ENCODE data around the gene PUM1. TPM values are rescaled to one million over a fixed set of nuclear protein-coding genes. Genes with fewer than 3 reads are reported as not detected.

The PUM1 gene
- total RNA-seq, 2 donors from 2014 or later = 207 to 210 TPM

- Histone ChIP-seq H3K9ac (ENCODE audit: extremely low read depth, low read length, poor library complexity, severe bottlenecking) (no peak overlapping the region), H3K27me3 (ENCODE audit: control insufficient read depth, insufficient read depth, low read length, poor library complexity, severe bottlenecking) (no peaks in the 10 kb centered on the region), H3K4me3 (ENCODE audit: low read length) (no peak overlapping the region), H3K36me3 (ENCODE audit: control insufficient read depth, insufficient read depth, low read length) (peaks cover 74% of the 10 kb centered on the region), H3K4me1 (ENCODE audit: control insufficient read depth, insufficient read depth, low read length) (peaks cover 3% of the 10 kb centered on the region), H3K27ac (ENCODE audit: low read depth, low read length) (no peak overlapping the region), H3K9me3 (ENCODE audit: control insufficient read depth, low read length) (no peaks in the 10 kb centered on the region)
- WGBS, 2 experiments (ENCODE audit: insufficient coverage in 1 of 2, insufficient read length in 1 of 2) = 96% methylated on average over 1 of the region's 1 CpG; no CpG with 5 or more reads in 1 of the 2 experiments
- Mint-ChIP-seq H3K4me3 (no peak overlapping the region), H3K4me1 (peaks cover 46% of the 10 kb centered on the region), H3K36me3 (ENCODE audit: low read depth) (peaks cover 67% of the 10 kb centered on the region), H3K27ac (no peak overlapping the region), H3K9me3 (no peaks in the 10 kb centered on the region), H3K27me3 (ENCODE audit: insufficient read depth) (no peaks in the 10 kb centered on the region)
- no peak for DNase-seq
- no peak for TF ChIP-seq CTCF (conservative IDR thresholded peaks at IDR 0.05)
Observed at GRCh38 chr1:30988045-30988444, 77.5 kb downstream of the PUM1 start.

- H3K4me1 Mint-ChIP-seq = peaks cover 38% of the 10 kb centered on the region
- TF ChIP-seq CTCF (conservative IDR thresholded peaks at IDR 0.05) = no peak
- peaks cover 64% of the 10 kb centered on the region for H3K36me3 Mint-ChIP-seq (ENCODE audit: low read depth)
- no peaks in the 10 kb centered on the region for H3K4me1 ChIP-seq (ENCODE audit: control insufficient read depth, insufficient read depth, low read length)
- no peak overlapping the region for H3K27ac ChIP-seq (ENCODE audit: low read depth, low read length)
- H3K4me3 ChIP-seq (ENCODE audit: low read length) = no peak overlapping the region
- H3K27ac Mint-ChIP-seq = peak overlapping the region; percentile 53
- H3K9me3 Mint-ChIP-seq = no peaks in the 10 kb centered on the region
- no peak overlapping the region for H3K9ac ChIP-seq (ENCODE audit: extremely low read depth, low read length, poor library complexity, severe bottlenecking)
- H3K27me3 Mint-ChIP-seq (ENCODE audit: insufficient read depth) = no peaks in the 10 kb centered on the region
- no peak overlapping the region for H3K4me3 Mint-ChIP-seq
- H3K36me3 ChIP-seq (ENCODE audit: control insufficient read depth, insufficient read depth, low read length) = peaks cover 72% of the 10 kb centered on the region
- H3K27me3 ChIP-seq (ENCODE audit: control insufficient read depth, insufficient read depth, low read length, poor library complexity, severe bottlenecking) = no peaks in the 10 kb centered on the region
- 92% methylated on average over 3 of the region's 3 CpGs; no CpG with 5 or more reads in 1 of the 2 experiments for WGBS, 2 experiments (ENCODE audit: insufficient coverage in 1 of 2, insufficient read length in 1 of 2)
- DNase-seq = no peak
- no peaks in the 10 kb centered on the region for H3K9me3 ChIP-seq (ENCODE audit: control insufficient read depth, low read length)
Observed at GRCh38 chr1:30986755-30987154, 78.8 kb downstream of the PUM1 start.

GRCh38 chr1:30984991-30985503, 80.5 kb downstream of the PUM1 start:
- WGBS, 2 experiments (ENCODE audit: insufficient coverage in 1 of 2, insufficient read length in 1 of 2) = 88 to 100% methylated on average over 3 to 4 of the region's 4 CpGs
- H3K36me3 Mint-ChIP-seq (ENCODE audit: low read depth) = peaks cover 57% of the 10 kb centered on the region
- DNase-seq = no peak
- Histone ChIP-seq H3K27me3 (ENCODE audit: control insufficient read depth, insufficient read depth, low read length, poor library complexity, severe bottlenecking) (no peaks in the 10 kb centered on the region), H3K4me3 (ENCODE audit: low read length) (no peak overlapping the region), H3K27ac (ENCODE audit: low read depth, low read length) (no peak overlapping the region), H3K36me3 (ENCODE audit: control insufficient read depth, insufficient read depth, low read length) (peaks cover 68% of the 10 kb centered on the region), H3K4me1 (ENCODE audit: control insufficient read depth, insufficient read depth, low read length) (no peaks in the 10 kb centered on the region), H3K9me3 (ENCODE audit: control insufficient read depth, low read length) (no peaks in the 10 kb centered on the region), H3K9ac (ENCODE audit: extremely low read depth, low read length, poor library complexity, severe bottlenecking) (no peak overlapping the region)
- H3K4me3 Mint-ChIP-seq = no peak overlapping the region
- H3K4me1 Mint-ChIP-seq = peaks cover 35% of the 10 kb centered on the region
- H3K9me3 Mint-ChIP-seq = no peaks in the 10 kb centered on the region
- TF ChIP-seq CTCF (conservative IDR thresholded peaks at IDR 0.05) = no peak
- H3K27me3 Mint-ChIP-seq (ENCODE audit: insufficient read depth) = no peaks in the 10 kb centered on the region
- H3K27ac Mint-ChIP-seq = no peak overlapping the region
